GM19043 (cell line): ENCODE results near the gene FAM219B.
"Not testable (repeated sequence)": the region's sequence is repeated elsewhere in the genome, so short reads cannot be mapped to it uniquely, and the experiment has no call there.

Source experiments
- ATAC-seq: cut with Tn5 transposase; IDR thresholded peaks from one replicate; pipeline ENCODE4 v1.9.1; 2021; ENCODE audit warnings: low read depth; ENCODE audit not compliant: unreplicated experiment

The FAM219B gene

GRCh38 chr15:74906450-74907162 is at the start of gene FAM219B:
Gene FAM219B, minus strand, starts transcription at chr15:74906851. Its CDS starts 51 bp downstream, at chr15:74906800.
- peak; percentile 74 for ATAC-seq

GRCh38 chr15:74955796-74956647 is 49.4 kb upstream of the FAM219B start:
- ATAC-seq: peak; percentile 43

DNA sequence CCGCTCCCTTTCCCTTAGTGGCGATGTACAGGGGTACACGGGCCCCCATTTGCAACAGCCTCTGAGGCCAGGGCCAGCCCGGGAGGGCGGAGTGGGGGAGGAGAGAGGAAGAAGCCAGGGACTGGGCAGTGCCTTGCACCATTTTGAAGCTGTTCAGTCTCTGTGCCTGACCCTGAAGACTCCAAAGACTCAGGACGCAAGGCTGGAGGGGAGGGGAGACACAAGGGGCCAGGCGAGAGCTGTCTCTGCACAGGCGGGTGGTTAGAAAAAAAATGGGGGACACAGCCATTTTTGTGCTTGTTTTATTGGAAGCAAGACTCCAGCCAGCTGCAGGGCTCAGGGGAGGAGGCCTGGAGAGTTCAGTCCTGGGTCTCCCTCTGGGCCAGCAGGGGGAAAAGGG is 48.4 kb upstream of the FAM219B start:
- ATAC-seq: no peak

DNA sequence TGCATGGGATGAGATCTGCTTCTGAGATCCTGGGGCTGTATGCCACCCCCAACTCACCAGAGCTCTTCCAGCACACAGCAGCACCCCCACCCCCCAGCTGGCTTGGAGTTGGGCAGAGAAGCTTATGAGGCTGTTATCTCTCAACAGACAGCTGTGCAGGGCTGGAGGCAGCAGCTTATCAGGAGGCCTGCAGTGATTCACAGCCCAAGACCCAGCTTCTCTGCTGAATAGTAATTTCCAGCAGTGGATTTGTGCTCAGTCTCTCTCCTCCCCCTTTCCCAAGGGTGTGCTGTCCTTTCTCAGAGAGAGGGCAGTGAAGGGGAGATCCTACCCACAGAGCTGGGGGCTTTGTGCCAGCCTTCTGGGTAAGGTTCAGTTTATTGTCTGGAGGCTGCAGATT is 47.9 kb upstream of the FAM219B start:
- no peak for ATAC-seq

- ATAC-seq: no peak
These were observed 44.4 kb upstream of the FAM219B start for GRCh38 chr15:74951006-74951405.

- no peak for ATAC-seq
These were observed 43.6 kb upstream of the FAM219B start for GRCh38 chr15:74950078-74950908.

DNA sequence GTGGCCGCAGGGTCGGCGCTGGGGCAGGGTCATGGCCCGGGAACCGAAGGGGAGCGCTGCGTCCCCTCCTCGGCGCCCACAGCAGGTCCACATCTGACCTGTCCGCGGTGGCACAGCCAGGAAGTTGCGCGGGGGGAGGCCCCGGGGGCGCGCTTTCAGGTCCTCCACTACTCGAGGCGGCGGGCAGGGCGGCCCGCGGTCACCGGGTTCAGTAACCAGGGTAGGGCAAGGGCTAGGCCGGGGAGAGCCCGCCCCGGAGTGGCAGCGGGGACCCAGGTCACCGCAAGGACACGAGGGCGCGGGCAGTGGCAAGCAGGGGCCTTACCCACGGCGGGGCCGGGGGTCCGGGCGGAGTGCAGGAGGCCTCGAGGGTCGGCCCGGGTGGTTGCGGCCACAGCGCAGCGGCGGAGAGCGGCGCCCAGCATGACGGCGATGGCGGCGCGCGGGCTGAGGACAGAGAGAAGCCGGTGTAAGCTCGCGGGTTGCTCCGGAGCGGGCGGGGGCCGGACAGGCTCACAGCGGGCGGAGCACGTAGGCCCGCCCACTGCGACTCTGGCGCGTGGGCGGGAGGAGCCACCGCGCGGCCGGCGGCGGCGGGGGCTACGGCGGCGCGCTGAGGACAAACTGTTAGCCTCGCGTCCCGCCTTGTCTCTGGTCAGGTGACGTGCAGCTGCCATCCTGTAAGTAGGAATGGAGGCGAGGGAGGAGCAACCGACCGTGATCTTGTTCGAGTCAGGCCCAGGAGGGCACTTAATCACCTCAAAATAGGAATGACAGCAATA is 31.1 kb upstream of the FAM219B start, which contains the start of gene COX5A:
Gene COX5A (minus strand): TSS at position 484 of the 782 bp plus-strand sequence. CDS start 59 bp downstream, at position 425.
- peak; percentile 87 for ATAC-seq

DNA sequence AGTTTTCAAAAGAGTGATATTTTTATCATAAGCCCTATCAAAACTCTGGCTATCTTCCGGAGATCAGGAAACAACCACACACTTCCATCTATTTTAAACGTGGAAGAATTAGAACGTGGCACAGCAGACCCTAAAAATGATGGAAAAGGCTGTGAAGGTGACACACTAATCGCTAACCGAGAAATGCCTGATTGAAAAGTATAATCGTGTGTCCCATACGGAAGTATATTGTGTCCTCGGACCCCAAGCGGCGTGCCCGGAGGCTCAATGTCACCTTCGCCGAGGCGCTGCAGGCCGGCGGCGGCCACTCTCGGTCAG is 30.6 kb upstream of the FAM219B start:
- ATAC-seq: no peak

GRCh38 chr15:74935193-74935592 is 28.5 kb upstream of the FAM219B start:
- ATAC-seq: not testable (repeated sequence)

DNA sequence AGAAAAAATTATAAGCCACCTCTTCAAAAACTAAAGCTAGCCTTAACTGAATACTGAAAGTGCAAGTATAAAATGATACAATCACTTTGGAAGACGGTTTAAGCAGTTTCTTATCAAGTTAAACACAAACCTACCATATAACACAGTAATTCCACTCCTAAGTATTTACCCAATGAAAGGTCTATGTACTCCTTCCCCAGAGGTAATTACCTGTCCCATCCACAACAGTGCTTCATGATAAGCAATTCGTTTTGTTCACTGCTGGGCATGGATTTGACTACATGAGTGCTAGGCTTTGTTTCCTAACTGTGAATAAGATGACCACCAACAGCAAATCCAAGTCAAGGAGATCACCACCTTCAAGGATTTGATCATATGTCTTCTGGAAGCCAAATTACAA is 26.9 kb upstream of the FAM219B start:
- ATAC-seq: no peak

GRCh38 chr15:74928771-74929198 is 22.1 kb upstream of the FAM219B start:
- no peak for ATAC-seq

DNA sequence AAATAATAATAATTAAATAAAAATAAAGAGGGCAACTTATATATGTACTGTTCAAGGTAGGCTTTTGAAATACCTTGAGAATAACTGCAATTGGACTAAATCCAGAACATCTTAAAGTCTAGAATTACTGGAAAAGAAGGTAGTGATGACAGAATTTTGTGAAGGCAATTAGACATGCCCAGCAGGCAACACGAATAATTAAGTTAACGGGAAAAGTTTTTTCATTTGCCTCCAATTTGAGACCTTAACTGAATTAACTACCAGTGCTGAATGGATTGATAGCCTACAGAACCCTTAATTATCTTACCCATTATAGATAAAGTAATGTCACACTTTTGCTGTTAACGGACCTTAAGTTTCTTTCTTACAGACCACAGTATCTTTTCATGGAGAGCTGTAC is 17.9 kb upstream of the FAM219B start:
- ATAC-seq: no peak

GRCh38 chr15:74920456-74920855 is 13.8 kb upstream of the FAM219B start:
- no peak for ATAC-seq

DNA sequence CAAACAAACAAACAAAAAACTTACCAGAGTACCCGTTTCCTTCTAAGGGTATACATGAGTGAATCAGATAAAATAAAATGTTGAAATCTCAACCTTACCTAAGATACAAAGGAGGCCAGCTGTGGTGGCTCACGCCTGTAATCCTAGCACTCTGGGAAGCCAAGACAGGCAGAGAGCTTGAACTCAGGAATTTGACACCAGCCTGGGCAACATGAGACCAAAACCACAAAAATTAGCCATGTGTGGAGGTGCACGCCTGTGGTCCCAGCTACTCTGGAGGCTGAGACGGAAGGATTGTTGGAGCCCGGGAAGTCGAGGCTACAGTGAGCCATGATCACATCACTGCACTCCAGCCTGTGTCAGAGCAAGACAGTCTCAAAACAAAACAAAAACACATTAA is 11.0 kb upstream of the FAM219B start:
- ATAC-seq: no peak

DNA sequence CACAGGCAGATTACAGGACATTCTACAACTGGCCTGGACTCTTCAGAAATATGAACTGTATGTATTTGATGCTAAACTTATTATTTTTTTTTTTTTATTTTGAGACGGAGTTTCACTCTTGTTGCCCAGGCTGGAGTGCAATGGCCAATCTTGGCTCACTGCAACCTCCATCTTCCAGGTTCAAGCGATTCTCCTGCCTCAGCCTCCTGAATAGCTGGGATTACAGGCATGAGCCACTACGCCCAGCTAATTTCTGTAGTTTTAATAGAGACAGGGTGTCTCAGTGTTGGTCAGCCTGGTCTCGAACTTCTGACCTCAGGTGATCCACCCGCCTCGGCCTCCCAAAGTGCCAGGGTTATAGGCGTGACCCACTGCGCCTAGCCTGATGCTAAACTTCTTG is 7.1 kb upstream of the FAM219B start:
- not testable (repeated sequence) for ATAC-seq

DNA sequence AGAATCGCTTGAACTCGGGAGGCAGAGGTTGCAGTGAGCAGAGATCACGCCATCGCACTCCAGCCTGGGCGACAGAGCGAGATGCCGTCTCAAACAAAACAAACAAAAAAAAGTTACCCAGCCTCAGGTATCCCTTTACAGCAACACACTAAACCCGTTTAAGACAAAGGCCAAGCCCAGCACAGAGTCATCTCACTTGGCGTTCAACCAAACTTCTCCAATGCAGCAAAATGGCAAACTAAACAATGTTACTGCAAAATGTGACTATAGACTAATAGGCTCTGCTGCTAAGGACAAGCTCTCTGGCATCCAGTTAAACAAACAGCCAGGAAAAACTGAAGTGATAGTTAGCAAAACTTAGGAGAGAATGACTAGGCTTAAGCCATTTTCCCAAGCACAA is 6.4 kb upstream of the FAM219B start:
- no peak for ATAC-seq

GRCh38 chr15:74908635-74909034 is 2.0 kb upstream of the FAM219B start:
- ATAC-seq: no peak

DNA sequence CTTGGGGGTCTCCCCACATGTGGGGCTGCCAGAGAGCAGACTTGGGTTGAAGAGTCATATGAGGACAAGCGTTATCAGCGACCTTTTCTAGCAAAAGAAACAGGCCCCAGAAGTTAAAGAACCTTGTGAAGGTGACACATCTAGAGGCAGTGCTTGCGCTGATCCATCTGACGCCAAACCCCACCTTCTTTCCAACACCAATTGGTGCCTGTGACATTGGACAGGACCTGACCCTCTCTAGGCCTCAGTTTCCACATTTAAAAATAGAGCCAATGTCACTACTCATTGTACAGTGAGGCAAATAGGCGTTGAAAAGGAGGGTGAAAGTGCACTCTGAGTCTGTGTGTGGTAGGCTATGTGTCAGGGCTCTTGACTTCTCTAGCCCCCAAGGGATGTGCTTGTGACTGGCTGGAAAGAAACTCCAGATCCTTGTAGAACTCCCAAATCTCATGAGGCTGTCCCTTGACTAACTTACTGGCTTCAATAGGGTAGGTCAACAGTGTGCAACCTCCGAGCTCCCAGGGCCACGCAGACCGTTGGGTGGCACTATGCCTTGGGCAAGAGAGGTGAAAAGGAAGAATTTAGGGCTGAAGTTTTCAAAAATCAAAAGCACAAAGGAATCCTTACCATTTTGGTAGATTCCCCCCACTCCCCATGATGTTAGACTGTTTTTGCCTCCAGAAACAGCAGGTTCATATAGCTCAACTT is 666 bp upstream of the FAM219B start:
- no peak for ATAC-seq

DNA sequence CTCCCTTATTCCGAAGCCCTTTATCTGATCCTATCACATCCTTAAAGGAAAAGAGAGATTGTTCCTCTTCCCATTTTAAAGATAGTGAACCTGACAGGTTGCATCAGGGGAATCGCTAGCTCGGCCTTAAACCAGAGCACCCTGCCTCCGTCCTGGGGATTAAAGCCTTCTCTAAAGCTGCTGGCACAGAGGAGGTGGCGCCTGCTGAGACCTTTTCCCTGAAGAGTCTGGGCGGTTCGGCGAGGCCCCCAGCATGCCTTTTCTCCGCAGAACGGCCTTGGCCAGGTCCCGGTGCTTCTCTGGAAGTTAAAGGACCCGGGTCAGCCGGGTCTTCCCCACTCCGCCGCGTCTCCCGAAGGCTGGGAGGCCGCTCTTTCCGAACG is 593 bp downstream of the FAM219B start:
- ATAC-seq: peak; percentile 27
